ENCODE data around the gene TULP4.

DNA sequence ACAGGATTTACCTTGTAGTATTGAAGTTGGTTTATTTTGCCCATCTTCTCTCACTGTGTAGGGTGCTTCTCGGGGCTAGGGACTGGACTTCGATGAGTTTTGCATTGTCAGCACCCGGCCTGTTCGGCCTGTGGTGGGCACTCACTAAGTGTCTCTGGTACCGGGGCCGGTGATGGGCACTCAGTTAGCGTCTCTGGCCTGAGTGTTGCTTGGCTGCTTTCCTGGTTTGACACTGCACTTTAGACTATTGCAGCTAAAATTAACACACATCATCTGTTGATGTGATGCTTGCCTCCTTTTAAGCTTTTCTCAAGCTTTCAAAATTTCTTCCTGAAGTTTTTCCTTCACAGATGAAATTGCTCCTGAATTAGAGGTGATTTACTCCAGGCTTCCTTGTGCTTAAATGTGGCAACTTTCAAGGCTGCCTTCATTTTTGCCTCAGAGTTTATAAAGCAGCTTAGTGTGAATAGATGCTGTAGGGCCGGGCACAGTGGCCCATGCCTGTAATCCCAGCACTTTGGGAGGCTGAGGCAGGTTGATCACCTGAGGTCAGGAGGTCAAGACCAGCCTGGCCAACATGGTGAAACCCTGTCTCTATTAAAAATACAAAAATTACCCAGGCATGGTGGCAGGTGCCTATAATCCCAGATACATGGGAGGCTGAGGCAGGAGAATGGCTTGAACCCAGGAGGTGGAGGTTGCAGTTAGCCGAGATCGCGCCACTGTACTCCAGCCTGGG lies 41.7 kb upstream of the TULP4 start:
- TF ChIP-seq ELF4 (IDR thresholded peaks at IDR 0.05), result no peak
- TF ChIP-seq ZNF384 (IDR thresholded peaks at IDR 0.05), result no peak
- TF ChIP-seq FOXK2 (IDR thresholded peaks at IDR 0.05), result no peak
- TF ChIP-seq NFRKB (IDR thresholded peaks at IDR 0.05), result no peak
- no peak for TF ChIP-seq ARNT (IDR thresholded peaks at IDR 0.05)
- TF ChIP-seq SUZ12 (IDR thresholded peaks at IDR 0.05), result no peak
- TF ChIP-seq FOXM1 (IDR thresholded peaks at IDR 0.05; ENCODE audit: borderline replicate concordance), result no peak
